OCI-LY3 (cell line): ENCODE measurements around the gene OR4F6.
"Not testable (repeated sequence)": the region's sequence is repeated elsewhere in the genome, so short reads cannot be mapped to it uniquely, and the experiment has no call there.

Experiments used
- H2AFZ ChIP-seq: fragments of 200-600, 300-600 bp; shearing (Covaris generic); 2 replicates; pipeline ENCODE4 v1.6.0; 2014; ENCODE audit warnings: antibody characterized with exemption, low read depth, low read length
- H3K27ac ChIP-seq: fragments of 200-600, 300-600 bp; sonication (generic); 2 replicates; pipeline ENCODE4 v1.5.1; 2014; ENCODE audit warnings: mild to moderate bottlenecking, low read length, moderate library complexity, mixed read lengths
- H3K27me3 ChIP-seq: fragments of 200-600, 300-600 bp; sonication (generic); 2 replicates; pipeline ENCODE4 v1.6.1; 2014; ENCODE audit warnings: low read depth, low read length, mixed read lengths
- H3K36me3 ChIP-seq: fragments of 200-600, 300-600 bp; sonication (generic); replicated peaks from 2 replicates; pipeline ENCODE3; 2014; ENCODE audit warnings: low read depth, low read length, mixed read lengths
- H3K4me1 ChIP-seq: fragments of 300-600, 200-600 bp; sonication (generic); 2 replicates; pipeline ENCODE4 v1.6.1; 2014; ENCODE audit warnings: low read length, mixed read lengths
- H3K4me2 ChIP-seq: fragments of 200-600, 300-600 bp; sonication (generic); 2 replicates; pipeline ENCODE4 v1.6.1; 2014; ENCODE audit warnings: low read length, mixed read lengths
- H3K4me3 ChIP-seq: fragments of 300-600, 200-600 bp; sonication (generic); 2 replicates; pipeline ENCODE4 v1.5.1; 2014; ENCODE audit warnings: antibody characterized with exemption, mild to moderate bottlenecking, low read length, moderate library complexity
- H3K79me2 ChIP-seq: fragments of 300-600, 200-600 bp; shearing (Covaris generic); 2 replicates; pipeline ENCODE4 v1.6.1; 2014; ENCODE audit warnings: mild to moderate bottlenecking, low read length, mixed read lengths
- H3K9ac ChIP-seq: fragments of 300-600, 200-600 bp; shearing (Covaris generic); 2 replicates; pipeline ENCODE4 v1.6.0; 2014; ENCODE audit warnings: mild to moderate bottlenecking, low read length, moderate library complexity
- H3K9me3 ChIP-seq: fragments of 200-600, 300-600 bp; shearing (Covaris generic); 2 replicates; pipeline ENCODE4 v1.6.1; 2014; ENCODE audit warnings: low read length, mixed read lengths; ENCODE audit not compliant: insufficient read depth
- H4K20me1 ChIP-seq: fragments of 200-600, 300-600 bp; sonication (generic); 2 replicates; pipeline ENCODE4 v1.6.1; 2016; ENCODE audit warnings: low read length, mixed read lengths; ENCODE audit not compliant: insufficient read depth
- EZH2phosphoT487 ChIP-seq: fragments of 200-600 bp; shearing (Covaris generic); IDR thresholded peaks from 2 replicates; pipeline ENCODE4 v1.6.1; 2018; ENCODE audit warnings: antibody characterized with exemption, mixed run types, low read depth
- TF ChIP-seq, protein P1 (sequence below): fragments of 200-600, 300-600 bp; sonication (generic); IDR thresholded peaks from 2 replicates; pipeline ENCODE4 v1.5.1; 2014; ENCODE audit warnings: antibody characterized with exemption, low read length, low read depth

The OR4F6 gene

DNA sequence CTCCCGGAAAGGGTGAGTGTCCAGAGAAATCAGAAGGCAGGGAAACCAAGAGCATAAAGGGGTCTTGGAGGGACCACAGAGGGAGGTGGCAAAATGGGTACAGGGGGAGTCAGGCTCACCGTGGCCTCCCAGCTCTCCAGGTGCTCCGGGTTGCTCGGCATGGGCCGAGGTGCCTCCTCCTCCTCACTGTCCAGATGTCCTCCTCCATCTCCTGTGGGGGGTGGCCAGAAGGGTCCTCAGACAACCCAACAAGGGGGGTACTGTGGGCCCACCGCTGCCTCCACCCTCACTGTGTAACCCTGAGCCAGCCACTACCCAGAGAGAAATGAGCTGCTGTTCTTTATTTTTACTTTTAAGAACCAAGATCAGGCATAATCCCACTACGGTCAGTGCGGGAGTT lies 30.4 kb upstream of the OR4F6 start:
- no peaks in the 10 kb centered on the region for H3K4me1 ChIP-seq
- no peak overlapping the region for H2AFZ ChIP-seq
- no peaks in the 10 kb centered on the region for H3K36me3 ChIP-seq
- H3K27ac ChIP-seq, result no peak overlapping the region
- no peaks in the 10 kb centered on the region for H4K20me1 ChIP-seq
- H3K9me3 ChIP-seq, result no peaks in the 10 kb centered on the region
- peaks cover 37% of the 10 kb centered on the region for H3K27me3 ChIP-seq
- TF ChIP-seq, protein P1, sequence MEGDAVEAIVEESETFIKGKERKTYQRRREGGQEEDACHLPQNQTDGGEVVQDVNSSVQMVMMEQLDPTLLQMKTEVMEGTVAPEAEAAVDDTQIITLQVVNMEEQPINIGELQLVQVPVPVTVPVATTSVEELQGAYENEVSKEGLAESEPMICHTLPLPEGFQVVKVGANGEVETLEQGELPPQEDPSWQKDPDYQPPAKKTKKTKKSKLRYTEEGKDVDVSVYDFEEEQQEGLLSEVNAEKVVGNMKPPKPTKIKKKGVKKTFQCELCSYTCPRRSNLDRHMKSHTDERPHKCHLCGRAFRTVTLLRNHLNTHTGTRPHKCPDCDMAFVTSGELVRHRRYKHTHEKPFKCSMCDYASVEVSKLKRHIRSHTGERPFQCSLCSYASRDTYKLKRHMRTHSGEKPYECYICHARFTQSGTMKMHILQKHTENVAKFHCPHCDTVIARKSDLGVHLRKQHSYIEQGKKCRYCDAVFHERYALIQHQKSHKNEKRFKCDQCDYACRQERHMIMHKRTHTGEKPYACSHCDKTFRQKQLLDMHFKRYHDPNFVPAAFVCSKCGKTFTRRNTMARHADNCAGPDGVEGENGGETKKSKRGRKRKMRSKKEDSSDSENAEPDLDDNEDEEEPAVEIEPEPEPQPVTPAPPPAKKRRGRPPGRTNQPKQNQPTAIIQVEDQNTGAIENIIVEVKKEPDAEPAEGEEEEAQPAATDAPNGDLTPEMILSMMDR, result no peak
- no peak for TF ChIP-seq EZH2phosphoT487
- no peaks in the 10 kb centered on the region for H3K79me2 ChIP-seq
- no peak overlapping the region for H3K4me3 ChIP-seq
- H3K4me2 ChIP-seq, result no peak overlapping the region
- no peak overlapping the region for H3K9ac ChIP-seq

DNA sequence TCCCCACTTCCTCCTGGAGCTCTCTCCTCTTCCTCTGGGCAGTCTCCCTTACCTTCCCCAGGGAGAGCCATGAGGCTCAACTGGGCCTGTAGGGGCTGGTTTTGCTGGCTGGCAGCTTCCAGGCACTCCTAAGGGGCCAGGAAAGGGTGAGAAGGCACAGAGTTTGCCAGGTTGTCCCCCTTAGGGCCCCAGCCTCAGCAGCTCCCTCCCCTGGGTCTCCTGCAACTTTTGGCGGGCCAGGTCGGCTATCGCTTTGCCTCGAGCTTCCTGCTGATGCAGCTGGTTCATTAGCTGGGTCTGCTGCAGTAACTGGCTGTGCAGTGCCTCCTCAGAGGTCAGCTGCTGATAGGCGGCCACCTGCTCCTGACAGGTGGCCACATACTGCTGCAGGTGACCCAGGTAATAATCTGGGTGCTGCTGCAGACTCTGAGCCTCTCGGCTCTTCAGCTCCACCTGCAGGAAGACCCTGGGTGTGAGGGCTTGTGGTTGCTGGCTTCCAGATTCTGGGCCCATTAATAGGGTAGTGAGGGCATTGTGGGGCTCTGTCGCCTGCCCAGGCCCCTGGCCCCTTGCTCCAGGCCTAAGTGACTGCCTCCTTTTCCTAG lies 29.7 kb upstream of the OR4F6 start:
- no peaks in the 10 kb centered on the region for H3K79me2 ChIP-seq
- TF ChIP-seq EZH2phosphoT487, result no peak
- TF ChIP-seq, protein P1, result peak; percentile 35
- H3K27me3 ChIP-seq, result peaks cover 38% of the 10 kb centered on the region
- H3K4me3 ChIP-seq, result no peak overlapping the region
- no peaks in the 10 kb centered on the region for H3K36me3 ChIP-seq
- H3K4me1 ChIP-seq, result no peaks in the 10 kb centered on the region
- no peaks in the 10 kb centered on the region for H3K9me3 ChIP-seq
- H3K4me2 ChIP-seq, result no peak overlapping the region
- H3K9ac ChIP-seq, result no peak overlapping the region
- H4K20me1 ChIP-seq, result no peaks in the 10 kb centered on the region
- no peak overlapping the region for H2AFZ ChIP-seq
- no peak overlapping the region for H3K27ac ChIP-seq

DNA sequence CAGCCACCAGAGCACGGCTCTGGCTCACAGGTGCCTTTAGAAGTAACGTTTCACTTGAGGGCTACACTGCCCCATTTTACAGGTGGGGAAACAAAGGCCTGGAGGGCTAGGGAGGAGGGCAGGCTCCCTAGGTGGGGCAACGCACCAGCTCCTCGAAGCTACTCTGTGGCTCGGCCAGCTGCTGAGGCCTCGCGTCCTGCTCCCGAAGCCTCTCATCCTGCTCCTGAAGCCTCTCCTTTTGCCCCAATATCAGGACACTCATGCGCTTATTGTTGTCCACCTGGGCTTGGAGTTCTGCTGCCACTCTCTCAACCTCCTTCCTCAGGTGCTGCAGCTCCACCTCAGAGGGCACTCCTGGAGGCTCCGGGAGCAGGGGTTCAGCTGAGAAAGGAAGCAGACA lies 28.2 kb upstream of the OR4F6 start:
- no peak overlapping the region for H3K4me3 ChIP-seq
- H2AFZ ChIP-seq, result no peak overlapping the region
- no peaks in the 10 kb centered on the region for H4K20me1 ChIP-seq
- H3K27me3 ChIP-seq, result peaks cover 38% of the 10 kb centered on the region
- H3K4me1 ChIP-seq, result no peaks in the 10 kb centered on the region
- no peak overlapping the region for H3K9ac ChIP-seq
- H3K36me3 ChIP-seq, result no peaks in the 10 kb centered on the region
- H3K9me3 ChIP-seq, result no peaks in the 10 kb centered on the region
- no peak overlapping the region for H3K27ac ChIP-seq
- H3K4me2 ChIP-seq, result no peak overlapping the region
- H3K79me2 ChIP-seq, result no peaks in the 10 kb centered on the region
- TF ChIP-seq, protein P1, result no peak
- no peak for TF ChIP-seq EZH2phosphoT487

GRCh38 chr15:101778576-101778975 lies 24.7 kb upstream of the OR4F6 start:
- not testable (repeated sequence) for H3K4me3 ChIP-seq, H3K27ac ChIP-seq, H3K9me3 ChIP-seq, H2AFZ ChIP-seq, H3K79me2 ChIP-seq, H3K4me2 ChIP-seq, H3K36me3 ChIP-seq, H3K9ac ChIP-seq, H3K4me1 ChIP-seq, H4K20me1 ChIP-seq
- H3K27me3 ChIP-seq, result peaks cover 38% of the 10 kb centered on the region

DNA sequence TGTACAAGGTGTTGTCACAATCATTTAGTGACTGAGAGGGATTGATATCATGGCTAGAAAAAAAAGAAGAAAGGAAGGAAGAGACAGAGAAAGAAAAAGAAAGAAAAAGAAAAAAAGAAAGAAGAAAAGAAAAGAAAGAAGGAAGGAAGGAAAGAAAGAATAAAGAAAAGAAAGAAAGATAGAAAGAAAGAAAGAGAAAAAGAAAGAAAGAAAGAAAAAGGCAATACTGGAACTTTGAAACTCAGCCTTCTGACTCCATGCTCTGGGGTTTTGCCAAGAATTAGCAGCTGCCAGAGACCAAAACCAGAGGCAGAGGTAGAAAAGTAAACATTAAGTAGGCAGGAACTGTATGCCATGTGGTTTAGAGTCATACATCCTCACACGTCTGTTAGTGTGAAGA lies 23.1 kb upstream of the OR4F6 start:
- H3K9me3 ChIP-seq, H3K4me2 ChIP-seq, H2AFZ ChIP-seq, H3K4me1 ChIP-seq, H3K4me3 ChIP-seq, H3K27ac ChIP-seq, H3K9ac ChIP-seq, H3K36me3 ChIP-seq, H4K20me1 ChIP-seq, H3K79me2 ChIP-seq: not testable (repeated sequence)
- peaks cover 27% of the 10 kb centered on the region for H3K27me3 ChIP-seq
